NCI-H774 (cell line): ENCODE measurements around the gene IQCN.

Source experiments
- DNase-seq: peaks from one replicate; lab custom pipeline; 2025; lab: John Stamatoyannopoulos, UW

IQCN gene, protein sequence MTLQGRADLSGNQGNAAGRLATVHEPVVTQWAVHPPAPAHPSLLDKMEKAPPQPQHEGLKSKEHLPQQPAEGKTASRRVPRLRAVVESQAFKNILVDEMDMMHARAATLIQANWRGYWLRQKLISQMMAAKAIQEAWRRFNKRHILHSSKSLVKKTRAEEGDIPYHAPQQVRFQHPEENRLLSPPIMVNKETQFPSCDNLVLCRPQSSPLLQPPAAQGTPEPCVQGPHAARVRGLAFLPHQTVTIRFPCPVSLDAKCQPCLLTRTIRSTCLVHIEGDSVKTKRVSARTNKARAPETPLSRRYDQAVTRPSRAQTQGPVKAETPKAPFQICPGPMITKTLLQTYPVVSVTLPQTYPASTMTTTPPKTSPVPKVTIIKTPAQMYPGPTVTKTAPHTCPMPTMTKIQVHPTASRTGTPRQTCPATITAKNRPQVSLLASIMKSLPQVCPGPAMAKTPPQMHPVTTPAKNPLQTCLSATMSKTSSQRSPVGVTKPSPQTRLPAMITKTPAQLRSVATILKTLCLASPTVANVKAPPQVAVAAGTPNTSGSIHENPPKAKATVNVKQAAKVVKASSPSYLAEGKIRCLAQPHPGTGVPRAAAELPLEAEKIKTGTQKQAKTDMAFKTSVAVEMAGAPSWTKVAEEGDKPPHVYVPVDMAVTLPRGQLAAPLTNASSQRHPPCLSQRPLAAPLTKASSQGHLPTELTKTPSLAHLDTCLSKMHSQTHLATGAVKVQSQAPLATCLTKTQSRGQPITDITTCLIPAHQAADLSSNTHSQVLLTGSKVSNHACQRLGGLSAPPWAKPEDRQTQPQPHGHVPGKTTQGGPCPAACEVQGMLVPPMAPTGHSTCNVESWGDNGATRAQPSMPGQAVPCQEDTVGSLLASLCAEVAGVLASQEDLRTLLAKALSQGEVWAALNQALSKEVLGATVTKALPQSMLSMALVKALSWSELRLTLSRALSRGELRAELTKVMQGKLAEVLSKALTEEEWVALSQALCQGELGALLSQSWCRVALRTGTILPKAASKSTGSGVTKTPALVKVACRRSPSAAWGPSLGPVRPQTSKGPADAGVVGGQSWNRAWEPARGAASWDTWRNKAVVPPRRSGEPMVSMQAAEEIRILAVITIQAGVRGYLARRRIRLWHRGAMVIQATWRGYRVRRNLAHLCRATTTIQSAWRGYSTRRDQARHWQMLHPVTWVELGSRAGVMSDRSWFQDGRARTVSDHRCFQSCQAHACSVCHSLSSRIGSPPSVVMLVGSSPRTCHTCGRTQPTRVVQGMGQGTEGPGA (N-terminal part only)

DNA sequence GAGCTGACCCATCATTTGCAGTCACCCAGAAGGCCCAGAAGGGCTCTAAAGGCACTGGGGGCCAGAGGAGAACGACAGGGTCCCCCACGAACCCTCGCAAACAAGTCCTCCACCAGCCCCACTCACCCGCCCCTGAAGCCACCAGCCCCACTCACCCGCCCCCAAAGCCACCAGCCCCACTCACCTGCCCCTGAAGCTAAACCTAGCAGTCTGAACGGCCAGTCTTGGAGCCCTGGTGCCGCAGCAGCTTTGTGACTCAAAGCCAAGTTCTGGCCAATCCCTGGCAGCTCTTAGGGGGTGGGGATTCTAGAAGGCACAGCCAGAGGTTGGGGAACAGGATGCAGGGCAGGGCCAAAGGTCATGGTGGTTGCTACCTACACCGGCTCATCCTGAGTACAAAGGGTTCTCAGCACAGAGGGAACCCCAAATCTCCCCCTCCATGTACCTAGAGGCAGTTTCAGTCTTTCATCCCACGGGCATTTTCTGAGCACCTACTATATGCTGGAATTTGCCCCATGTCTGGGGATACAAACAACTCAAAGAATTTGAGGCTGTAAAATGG is at the start of gene IQCN:
Gene IQCN (minus strand): TSS at position 234 of the 562 bp plus-strand sequence. CDS start 4,974 bp downstream, outside the sequence.
- no peak for DNase-seq

DNA sequence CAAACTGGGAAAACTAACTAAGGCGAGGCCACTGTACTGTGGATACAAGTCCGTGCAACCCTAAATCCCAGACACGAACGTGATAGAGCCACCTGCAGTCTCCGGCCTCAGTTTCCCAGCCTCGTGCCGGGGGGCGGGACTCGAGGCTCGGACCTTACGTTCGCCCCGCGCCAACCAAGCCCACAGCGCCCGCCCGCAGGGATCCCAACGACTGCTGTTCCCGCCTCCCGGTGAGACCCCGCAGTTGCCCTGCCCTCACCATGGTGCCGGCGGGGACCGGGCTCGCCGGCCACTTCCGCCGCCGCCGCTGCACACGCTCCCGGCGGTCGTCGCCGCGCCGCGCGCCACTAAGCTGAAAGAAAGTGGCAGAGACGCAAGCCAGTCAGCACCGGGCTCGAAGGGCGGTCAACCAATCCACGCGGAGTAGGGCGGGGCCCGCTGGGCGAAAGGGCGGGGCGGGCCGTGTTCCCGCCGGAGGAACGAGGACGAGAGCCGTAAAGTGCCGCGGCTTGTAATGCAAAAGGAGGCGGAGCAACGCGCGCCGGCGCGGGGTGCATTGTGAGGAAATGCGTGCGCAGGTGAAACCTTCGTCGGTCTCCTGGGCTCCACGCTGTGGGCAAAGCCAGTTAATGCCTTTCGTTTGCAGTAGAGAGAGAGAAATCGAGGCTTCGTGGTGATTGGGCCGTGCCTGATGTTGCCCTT is 48.7 kb upstream of the IQCN start, which contains the start of gene LSM4:
Gene LSM4 (minus strand): TSS at position 318 of the 702 bp plus-strand sequence. CDS start 56 bp downstream, at position 262.
- DNase-seq = peak; percentile 98

DNA sequence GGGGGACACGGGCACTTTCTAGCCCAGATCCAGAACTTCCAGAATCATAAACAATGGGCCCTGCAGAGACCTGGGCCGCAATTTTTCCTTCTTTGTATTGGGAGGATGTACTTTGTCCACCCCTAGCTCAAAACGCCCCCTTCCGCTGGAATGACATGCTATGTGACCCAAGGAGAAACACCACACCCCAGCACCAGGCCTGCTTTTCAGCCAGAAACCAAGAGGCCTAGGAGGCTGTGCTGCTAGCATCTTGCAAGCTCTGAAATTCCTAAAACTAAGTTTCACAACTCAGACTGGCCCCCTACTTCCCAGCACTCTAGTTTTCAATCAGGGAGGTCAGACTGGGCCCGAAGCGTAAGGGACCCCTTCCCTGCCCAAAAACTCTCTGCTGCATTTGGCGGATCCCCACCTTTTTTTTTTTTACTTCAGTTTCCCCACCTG is 48.1 kb upstream of the IQCN start:
- DNase-seq = no peak

DNA sequence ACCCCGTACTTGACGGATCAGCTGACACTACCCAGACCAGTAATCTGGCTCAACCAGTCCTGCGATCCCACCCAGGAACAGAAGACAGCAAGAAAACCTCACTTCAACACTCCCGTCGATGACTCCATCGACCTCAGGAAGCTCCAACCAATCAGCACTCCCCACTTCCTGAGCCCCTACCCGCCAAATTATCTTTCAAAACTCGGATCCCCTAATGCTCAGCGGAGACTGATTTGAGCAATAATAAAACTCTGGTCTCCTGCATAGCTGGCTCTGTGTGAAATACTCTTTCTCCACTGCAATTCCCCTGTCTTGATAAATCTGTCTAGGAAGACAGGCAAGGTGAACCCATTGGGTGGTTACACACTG is 47.5 kb upstream of the IQCN start:
- DNase-seq = no peak

DNA sequence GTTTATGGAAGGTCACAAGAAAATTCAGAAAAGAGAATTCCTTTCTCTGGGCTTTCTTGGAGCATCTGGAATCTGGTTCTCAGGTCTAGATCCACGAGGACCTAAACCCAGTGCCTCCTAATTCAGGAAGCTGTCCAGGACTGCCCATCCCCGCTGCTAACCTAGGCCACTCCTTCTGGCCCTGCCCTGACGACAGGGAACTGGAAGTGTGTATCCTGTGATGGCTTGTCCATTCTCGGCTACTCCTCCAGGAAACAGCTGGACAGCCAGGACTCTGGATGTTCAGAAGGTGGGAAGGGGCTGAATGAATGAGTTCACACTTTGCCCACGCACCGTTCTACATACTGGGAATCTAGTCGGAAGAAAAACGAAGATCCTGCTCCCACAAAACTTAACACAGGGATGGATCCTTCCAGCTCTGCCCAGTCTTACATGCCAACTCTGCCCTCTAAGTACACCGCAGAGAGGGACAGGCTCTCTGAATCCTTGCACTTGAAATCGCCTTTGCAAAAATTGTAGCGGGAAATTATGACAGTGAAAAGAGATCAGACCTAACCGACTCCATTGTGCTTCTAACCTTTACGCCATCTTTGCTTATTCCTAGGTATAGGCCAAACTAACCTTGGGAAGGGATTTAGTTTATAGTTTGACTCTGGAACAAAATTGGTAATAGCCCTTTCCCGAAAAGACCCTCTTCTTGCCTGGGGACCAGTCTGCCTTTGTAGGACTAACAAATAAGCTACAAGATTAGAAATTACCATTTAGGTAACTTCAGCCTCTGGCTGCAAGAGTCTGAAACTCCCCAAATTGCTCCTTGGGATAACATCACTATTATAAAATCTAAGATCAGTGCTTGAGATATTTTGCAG is 46.8 kb upstream of the IQCN start:
- DNase-seq = no peak

DNA sequence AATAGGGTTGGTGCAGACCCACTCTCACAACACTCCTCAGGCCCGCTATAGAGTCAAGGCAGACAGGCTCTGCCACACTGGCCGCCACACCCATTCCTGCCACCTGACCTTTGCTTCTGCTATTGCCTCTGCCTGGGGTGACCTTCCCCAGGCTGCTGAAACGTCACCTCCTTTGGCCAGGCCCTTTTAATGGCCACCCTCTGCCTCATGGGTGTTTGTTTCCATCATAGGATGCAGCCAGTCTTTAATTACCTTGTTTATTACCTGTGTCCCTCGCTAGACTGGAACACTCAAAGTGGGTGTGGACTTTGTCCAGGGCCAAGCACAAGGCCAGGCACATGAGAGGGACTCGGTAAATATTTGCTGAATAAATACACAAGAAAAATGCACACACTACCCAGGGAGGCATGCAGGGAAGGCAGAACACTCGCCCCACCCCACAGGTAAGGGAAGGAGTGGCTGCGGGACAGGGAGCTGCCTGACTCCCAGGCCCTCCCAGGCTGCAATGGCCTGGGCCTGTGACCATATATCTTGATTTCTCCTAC is 45.4 kb upstream of the IQCN start:
- no peak for DNase-seq

DNA sequence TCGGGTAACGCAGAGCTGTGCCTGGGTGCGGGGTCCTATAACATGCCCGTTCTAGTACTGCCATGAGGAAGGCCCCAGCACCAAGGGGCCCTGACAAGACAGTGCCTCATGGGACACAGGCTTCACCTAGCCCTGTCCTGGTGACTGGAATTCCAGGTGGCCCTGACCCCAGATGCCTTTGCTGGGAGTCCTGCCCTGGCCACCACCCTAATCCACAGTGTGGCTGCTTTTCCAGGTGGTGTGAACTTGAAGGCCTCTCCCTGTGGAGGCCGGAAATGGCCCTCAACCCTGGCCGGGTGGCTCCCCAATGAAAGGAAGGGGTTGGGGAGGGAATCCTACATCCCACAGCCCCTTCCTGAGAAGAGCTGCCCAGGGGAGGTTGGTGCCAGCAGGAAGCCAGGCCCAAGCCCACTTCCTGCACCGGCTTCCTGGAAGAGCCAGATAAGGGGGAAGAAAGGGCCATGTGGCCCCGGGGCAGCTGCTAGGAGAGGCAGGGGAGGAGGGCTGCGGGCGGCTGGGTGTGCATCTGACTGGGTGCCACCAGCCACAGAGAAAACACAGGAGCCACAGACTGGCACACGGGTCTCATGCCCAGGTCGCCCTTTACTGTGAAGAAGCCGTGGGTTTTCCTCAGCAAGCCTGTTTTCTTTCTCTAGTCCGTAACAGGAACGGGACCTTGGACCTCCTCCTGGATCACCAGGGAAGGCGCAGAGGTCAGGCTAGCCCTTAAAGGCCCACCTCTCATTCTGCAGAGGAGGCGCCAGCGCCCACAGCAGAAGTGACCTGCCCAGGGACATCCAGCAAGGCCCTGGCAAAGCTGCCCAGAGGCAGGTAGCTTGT is 43.9 kb upstream of the IQCN start:
- DNase-seq = no peak

DNA sequence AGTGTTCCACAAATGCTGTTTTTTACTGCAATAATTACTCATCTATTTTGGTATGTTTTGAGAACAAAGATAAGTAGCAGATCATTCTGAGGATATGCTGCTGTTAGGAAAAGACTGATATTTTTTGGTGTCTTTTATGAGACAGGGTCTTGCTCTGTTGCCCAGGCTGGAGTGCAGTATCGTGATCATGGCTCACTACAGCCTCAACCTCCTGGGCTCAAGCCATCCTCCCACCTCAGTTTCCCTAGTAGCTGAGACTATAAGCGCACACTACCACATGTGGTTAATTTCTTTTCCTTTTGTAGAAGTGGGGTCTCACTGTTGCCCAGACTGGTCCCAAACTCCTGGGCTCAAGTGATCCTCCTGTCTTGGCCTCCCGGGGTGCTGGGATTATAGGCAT is 39.1 kb upstream of the IQCN start:
- no peak for DNase-seq

DNA sequence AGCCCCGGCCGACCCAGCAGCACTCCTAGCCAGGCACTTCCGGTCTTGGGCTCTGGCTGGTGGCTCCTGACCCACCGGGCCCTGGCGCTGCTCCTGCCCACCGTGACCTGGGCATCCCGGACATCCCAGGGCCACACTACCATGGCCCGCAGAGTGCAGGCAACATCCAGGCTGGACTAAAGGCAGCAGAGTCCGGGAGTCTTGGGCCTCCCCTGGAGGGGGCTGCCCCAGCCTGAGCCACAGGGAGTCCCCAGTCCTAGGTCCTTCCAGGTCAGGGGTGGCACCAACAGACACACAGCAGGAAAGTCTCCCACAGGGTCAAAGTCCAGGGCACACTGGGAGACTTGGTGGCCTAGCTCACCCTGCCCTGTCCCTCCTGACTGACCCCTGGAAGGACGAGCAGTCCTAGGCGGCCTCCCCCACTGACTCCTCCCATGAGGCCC is 37.9 kb upstream of the IQCN start:
- no peak for DNase-seq

DNA sequence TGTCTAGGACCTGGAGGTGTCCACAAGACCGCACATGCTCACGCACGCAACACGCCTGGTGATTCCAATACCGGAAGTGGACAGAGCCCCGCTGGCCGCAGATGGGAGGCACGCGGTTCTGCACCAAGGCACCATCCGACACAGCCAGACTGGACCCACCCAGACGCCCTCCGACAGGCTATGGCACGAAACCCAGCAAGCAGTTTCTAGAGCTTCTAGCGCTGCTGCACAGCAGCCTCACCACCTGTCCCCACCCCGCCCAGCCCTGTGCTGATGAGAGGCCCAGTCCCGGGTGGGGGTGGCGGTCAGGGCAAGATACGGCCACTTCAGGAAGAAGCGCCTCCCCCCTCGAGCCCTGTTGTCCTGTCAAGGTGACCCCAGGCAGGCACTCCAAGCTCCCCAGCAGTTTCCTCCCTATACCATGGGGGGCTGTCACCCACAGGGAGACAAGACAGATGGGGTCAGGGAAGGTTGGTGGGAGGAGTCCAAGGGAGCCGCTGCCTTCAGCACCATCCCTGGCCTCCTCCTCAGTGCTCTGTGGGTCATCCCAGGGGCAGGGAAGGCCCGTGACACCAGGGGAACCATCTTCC is 37.3 kb upstream of the IQCN start:
- DNase-seq = no peak

DNA sequence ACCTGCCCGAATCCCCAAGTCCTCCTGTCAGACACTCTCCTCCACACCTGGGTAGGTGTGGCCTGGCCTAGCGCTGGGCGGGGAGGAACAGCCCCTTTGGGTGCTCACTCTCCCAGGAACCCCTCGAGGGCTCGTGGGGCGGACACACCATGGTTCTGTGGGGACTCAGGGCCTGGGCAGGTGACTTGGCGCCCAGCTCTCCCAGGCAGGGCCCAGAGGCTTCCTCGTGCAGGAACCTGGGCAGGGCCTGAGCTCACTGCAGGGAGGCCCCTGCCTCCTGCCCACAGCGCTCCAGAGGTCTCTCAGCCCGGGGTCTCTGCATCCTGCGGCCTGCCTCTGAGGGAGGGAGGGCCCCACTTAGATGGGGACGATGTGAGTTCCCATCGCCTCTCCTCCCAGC is 36.7 kb upstream of the IQCN start:
- no peak for DNase-seq

DNA sequence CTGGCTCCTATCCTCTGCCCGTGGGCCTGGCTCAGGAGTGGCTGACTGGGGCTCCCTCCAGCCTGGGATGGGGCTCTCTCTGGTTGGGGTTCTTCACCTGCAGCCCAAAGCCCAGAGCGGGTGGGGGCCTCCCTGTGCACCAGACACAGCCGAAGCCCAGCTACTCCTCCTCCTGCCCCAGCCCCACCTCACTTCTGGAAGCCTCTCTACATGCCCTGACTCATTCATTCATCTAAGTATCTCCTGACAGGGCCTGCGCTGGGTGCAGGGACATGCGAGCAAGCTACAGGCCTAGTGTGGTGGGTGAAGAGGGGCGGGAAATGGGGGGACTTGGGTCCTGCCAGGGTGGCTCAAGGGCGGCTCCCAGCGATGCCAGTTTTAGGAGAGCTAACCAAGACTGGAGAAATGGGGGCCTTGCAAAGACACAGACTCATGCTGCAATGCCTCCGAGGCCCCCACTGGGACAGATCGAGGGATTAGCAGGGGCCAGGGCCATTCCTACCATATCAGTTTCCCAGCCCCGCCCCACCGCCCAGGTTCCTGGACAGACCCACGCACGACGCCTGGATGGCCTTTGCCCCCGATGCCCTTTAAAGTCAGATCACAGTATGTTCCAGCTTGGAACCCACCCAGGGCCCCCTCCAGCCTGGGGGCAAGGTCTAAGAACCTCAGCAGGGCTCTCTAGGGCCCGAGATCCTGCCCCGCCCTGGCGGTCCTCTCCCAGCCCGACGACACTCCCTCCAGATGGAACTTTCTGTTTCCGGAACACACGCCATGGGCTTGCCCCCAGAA is 36.1 kb upstream of the IQCN start:
- no peak for DNase-seq

DNA sequence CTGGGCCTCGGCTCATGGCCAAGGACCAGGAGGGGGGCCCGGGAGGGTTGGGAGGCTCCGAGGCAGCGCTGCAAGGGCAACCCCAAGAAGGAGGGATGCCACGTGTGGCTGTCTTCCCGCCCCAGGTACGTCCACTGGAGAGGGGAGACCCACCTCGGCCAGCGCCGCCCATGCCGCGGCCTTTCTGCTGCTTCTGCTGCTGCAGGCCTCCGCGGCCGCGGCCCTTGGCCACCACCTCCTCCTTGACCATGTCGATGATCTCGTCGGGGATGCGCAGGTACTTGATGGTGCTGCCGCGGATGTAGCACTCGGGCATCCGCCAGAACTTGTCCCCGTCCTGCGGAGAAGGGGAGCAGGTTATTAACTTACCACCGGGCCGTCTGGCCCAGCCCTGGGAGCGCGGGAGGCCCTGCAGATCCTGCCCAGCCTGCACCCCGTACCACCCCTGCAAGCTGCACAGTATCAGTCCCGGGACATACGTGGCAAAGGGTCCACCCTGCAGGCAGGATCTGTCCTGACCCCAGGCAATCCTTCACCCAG is 35.3 kb upstream of the IQCN start:
- DNase-seq = no peak

DNA sequence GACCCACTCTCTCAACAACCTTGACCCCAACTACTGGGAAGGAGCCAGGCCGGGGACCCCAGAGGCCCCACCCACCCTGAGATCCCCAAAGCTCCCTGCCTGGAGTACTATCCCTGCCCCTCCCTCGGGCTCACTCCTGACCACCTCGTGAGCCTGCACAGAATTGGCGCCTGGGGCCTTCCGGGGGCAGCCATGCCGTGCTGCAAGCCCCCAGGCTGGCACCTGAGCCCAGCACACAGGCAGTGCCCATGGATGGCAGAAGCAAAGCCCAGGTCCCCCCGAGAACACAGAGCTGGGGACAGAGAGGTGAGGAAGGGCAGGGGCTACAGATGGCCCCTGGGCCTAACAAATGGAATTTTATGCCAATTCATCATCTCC is 34.7 kb upstream of the IQCN start:
- no peak for DNase-seq

DNA sequence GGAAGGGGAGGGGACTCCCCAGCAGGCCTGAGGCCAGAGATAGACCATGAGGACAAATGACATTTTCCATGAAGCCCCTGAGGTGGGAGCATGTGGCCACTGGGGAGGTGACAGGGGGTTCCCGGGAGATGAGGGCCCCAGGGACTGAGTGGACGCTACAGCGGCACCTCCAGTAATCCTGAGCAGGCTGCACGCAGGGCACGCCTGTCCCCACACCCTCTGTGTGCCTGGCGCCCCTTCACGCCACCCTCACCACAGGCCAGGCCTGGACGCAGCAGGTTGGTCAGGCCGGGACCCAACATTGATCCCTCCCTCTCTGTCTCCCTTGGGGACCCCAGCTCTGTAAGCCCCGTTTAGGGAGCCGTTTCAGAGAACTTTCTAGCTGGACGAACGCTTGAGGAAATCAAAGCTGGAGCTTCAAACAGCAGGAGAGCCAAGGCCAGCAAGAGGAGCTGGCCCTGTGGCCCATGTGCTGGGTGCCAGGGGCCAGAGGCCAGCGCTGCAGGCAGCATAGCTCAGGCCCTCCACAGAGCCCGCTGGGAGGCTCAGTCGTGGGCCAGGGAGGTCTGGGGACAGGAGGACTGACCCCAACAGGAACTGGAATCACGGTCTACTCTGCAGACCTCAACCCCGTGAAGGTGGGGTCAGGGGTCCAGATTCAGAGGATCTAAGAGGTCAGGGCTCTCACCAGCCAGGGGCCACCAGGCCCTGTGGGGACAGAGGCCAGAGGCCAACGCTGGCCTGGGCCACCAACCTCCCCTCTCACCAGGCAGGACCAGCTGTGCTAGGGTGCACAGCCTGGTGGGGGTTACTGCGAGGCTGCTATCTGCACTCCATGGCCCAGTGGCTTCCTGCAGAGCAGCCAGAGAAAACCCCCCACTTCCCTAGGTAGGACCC is 34.0 kb upstream of the IQCN start:
- DNase-seq = no peak

DNA sequence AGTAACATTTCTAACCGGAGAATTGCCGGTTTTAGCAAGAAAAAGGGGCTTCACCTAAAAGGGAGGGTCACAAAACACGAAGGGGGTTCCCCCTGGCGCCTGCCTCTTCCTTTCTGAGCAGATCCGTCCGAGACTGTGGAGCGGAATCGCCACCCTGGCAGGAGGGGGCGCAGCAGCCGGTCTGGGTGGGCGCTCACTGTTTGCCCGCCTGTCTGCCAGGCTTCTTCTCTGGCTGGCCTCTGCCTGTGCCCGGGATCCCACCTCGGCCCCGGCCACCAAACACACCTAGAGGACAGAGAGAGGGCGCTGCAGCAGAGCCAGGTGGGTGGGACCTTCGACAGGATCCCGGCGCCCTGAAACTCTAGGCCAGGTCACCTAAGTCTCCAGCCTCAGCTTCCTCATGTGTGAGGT is 33.0 kb upstream of the IQCN start:
- no peak for DNase-seq
